ENCODE measurements around the gene ZNF883.
"Not testable (repeated sequence)": the region's sequence is repeated elsewhere in the genome, so short reads cannot be mapped to it uniquely, and the experiment has no call there.

The ZNF883 gene

GRCh38 chr9:113011911-113012381, at the start of gene ZNF883:
TSS of gene ZNF883 (minus strand) at chr9:113012192.
- peak; percentile 11 to 15 for DNase-seq (ENCODE audit: low read depth in 2 of 2)

- not testable (repeated sequence) for DNase-seq (ENCODE audit: low read depth in 2 of 2)
Measured at GRCh38 chr9:113061072-113061850, 49.3 kb upstream of the ZNF883 start.

GRCh38 chr9:113059581-113060284, 47.7 kb upstream of the ZNF883 start:
- DNase-seq (ENCODE audit: low read depth in 2 of 2) = not testable (repeated sequence)

- DNase-seq (ENCODE audit: low read depth in 2 of 2) = no peak
Measured at GRCh38 chr9:113057193-113057592, 45.2 kb upstream of the ZNF883 start.

- DNase-seq (ENCODE audit: low read depth in 2 of 2) = peak; percentile 58 to 69
Measured at GRCh38 chr9:113056191-113057106, 44.5 kb upstream of the ZNF883 start, which contains the start of gene ZFP37. TSS of gene ZFP37 (minus strand) at chr9:113056724. CDS start at chr9:113056688, 36 bp downstream.

GRCh38 chr9:113042884-113043657, 31.1 kb upstream of the ZNF883 start:
- DNase-seq (ENCODE audit: low read depth in 2 of 2) = no peak

GRCh38 chr9:113026200-113026599, 14.2 kb upstream of the ZNF883 start:
- no peak for DNase-seq (ENCODE audit: low read depth in 2 of 2)

GRCh38 chr9:113018247-113018646, 6.3 kb upstream of the ZNF883 start:
- DNase-seq (ENCODE audit: low read depth in 2 of 2) = no peak

GRCh38 chr9:113012492-113012891, 500 bp upstream of the ZNF883 start:
- DNase-seq (ENCODE audit: low read depth in 2 of 2) = no peak

GRCh38 chr9:113005777-113006176, 6.2 kb downstream of the ZNF883 start:
- no peak for DNase-seq (ENCODE audit: low read depth in 2 of 2)

GRCh38 chr9:112997236-112997941, 14.6 kb downstream of the ZNF883 start:
- no peak for DNase-seq (ENCODE audit: low read depth in 2 of 2)

GRCh38 chr9:112971415-112971814, 40.6 kb downstream of the ZNF883 start:
- DNase-seq (ENCODE audit: low read depth in 2 of 2) = peak in 1 of 2 donors; percentile 1

GRCh38 chr9:112970939-112971338, 41.1 kb downstream of the ZNF883 start:
- no peak for DNase-seq (ENCODE audit: low read depth in 2 of 2)

GRCh38 chr9:112969730-112970129, 42.3 kb downstream of the ZNF883 start:
- no peak for DNase-seq (ENCODE audit: low read depth in 2 of 2)

GRCh38 chr9:112955550-112955949, 56.4 kb downstream of the ZNF883 start:
- no peak for DNase-seq (ENCODE audit: low read depth in 2 of 2)

GRCh38 chr9:112945620-112946208, 66.3 kb downstream of the ZNF883 start:
- peak in 1 of 2 donors; percentile 21 for DNase-seq (ENCODE audit: low read depth in 2 of 2)

GRCh38 chr9:112939418-112939817, 72.6 kb downstream of the ZNF883 start:
- DNase-seq (ENCODE audit: low read depth in 2 of 2) = no peak

- DNase-seq (ENCODE audit: low read depth in 2 of 2) = no peak
Measured at GRCh38 chr9:112933696-112934095, 78.3 kb downstream of the ZNF883 start.

- no peak for DNase-seq (ENCODE audit: low read depth in 2 of 2)
Measured at GRCh38 chr9:112925058-112925641, 86.8 kb downstream of the ZNF883 start.

GRCh38 chr9:112921549-112921948, 90.4 kb downstream of the ZNF883 start:
- DNase-seq (ENCODE audit: low read depth in 2 of 2) = no peak

Data from stimulated activated CD4-positive, alpha-beta T cell treated with anti-CD3 and anti-CD28 coated beads, Interleukin-4, amount 100 ng/mL, for 48 hours (primary cell).